Amygdala (tissue), 56 donors: Measurements from ENCODE around the gene HES2.
"Not testable (repeated sequence)": the region's sequence is repeated elsewhere in the genome, so short reads cannot be mapped to it uniquely, and the experiment has no call there.

Experiments
- DNase-seq, 56 donors: peaks; one replicate each; lab custom pipeline; 2025; lab: John Stamatoyannopoulos, UW

HES2 gene

GRCh38 chr1:6393400-6394187, 26.1 kb downstream of the HES2 start, which contains the start of gene ACOT7:
TSS of gene ACOT7 (minus strand) at chr1:6393767. CDS start at chr1:6393399, 368 bp downstream.
- DNase-seq: peak; percentile 36 to 95 (median 86)

GRCh38 chr1:6392809-6393399, 26.8 kb downstream of the HES2 start:
- DNase-seq: peak in 6 of 56 donors; percentile 8 to 49 (median 28)

- peak in 3 of 56 donors; percentile 22 to 35 (median 23) for DNase-seq
Measured at GRCh38 chr1:6391951-6392808, 27.5 kb downstream of the HES2 start.

GRCh38 chr1:6389971-6390370, 29.7 kb downstream of the HES2 start:
- no peak for DNase-seq

- no peak for DNase-seq
Measured at GRCh38 chr1:6386371-6386949, 33.3 kb downstream of the HES2 start.

GRCh38 chr1:6385488-6386191, 34.1 kb downstream of the HES2 start:
- peak in 39 of 56 donors; percentile 8 to 69 (median 35) for DNase-seq

- DNase-seq: peak in 51 of 56 donors; percentile 18 to 90 (median 64)
Measured at GRCh38 chr1:6384962-6385361, 34.8 kb downstream of the HES2 start.

- DNase-seq: no peak
Measured at GRCh38 chr1:6384135-6384534, 35.6 kb downstream of the HES2 start.

GRCh38 chr1:6380037-6380436, 39.7 kb downstream of the HES2 start:
- DNase-seq: no peak

GRCh38 chr1:6378096-6378746, 41.5 kb downstream of the HES2 start:
- no peak for DNase-seq

- no peak for DNase-seq
Measured at GRCh38 chr1:6373961-6374720, 45.6 kb downstream of the HES2 start.

- not testable (repeated sequence) for DNase-seq
Measured at GRCh38 chr1:6372236-6372635, 47.5 kb downstream of the HES2 start.

GRCh38 chr1:6370006-6370405, 49.7 kb downstream of the HES2 start:
- DNase-seq: no peak

- DNase-seq: peak in 22 of 56 donors; percentile 13 to 61 (median 29)
Measured at GRCh38 chr1:6367381-6368012, 52.2 kb downstream of the HES2 start.

- no peak for DNase-seq
Measured at GRCh38 chr1:6365047-6365446, 54.7 kb downstream of the HES2 start.

GRCh38 chr1:6363085-6363884, 56.4 kb downstream of the HES2 start:
- peak in 36 of 56 donors; percentile 9 to 81 (median 44) for DNase-seq
